Activated T-cell treated with anti-CD3 and anti-CD28 coated beads, Interleukin-2, amount 50 U/mL, for 4 hours (primary cell): ENCODE results near the gene OPA3. TPM values are rescaled to one million over a fixed set of nuclear protein-coding genes. Genes with fewer than 3 reads are reported as not detected.
A peak's percentile ranks its signal among the peaks of the same experiment; 100 is the strongest.
"Not testable (repeated sequence)": the region's sequence is repeated elsewhere in the genome, so short reads cannot be mapped to it uniquely, and the experiment has no call there.

Experiments
- ATAC-seq, 2 donors: fragments of 200-7000 bp; cut with Tn5 transposase; one replicate each; pipeline ENCODE4 v1.10.0; 2021
- DNase-seq: peaks from one replicate; pipeline ENCODE4 v3.0.0-alpha.2; 2020
- H3K27me3 Mint-ChIP-seq: one replicate; pipeline ENCODE4 v1.8.0; 2021; ENCODE audit warnings: low read depth, mixed read lengths
- H3K36me3 Mint-ChIP-seq: one replicate; pipeline ENCODE4 v1.8.0; 2022; ENCODE audit warnings: mixed read lengths; ENCODE audit not compliant: insufficient read depth
- H3K4me1 Mint-ChIP-seq: one replicate; pipeline ENCODE4 v1.8.0; 2021; ENCODE audit warnings: low read depth, mixed read lengths
- H3K4me3 Mint-ChIP-seq: one replicate; pipeline ENCODE4 v1.8.0; 2021; ENCODE audit warnings: mild to moderate bottlenecking, moderate library complexity, mixed read lengths
- H3K9me3 Mint-ChIP-seq: one replicate; pipeline ENCODE4 v1.8.0; 2021; ENCODE audit warnings: mixed read lengths
- total RNA-seq, 3 donors: library from RNA; stranded (reverse); gene quantifications; one replicate each; pipeline ENCODE4 v1.2.1, GENCODE V29; 2021

OPA3 gene
- total RNA-seq, 3 donors from 2014 or later = 14.1 to 15.5 (median 15.1) TPM

DNA sequence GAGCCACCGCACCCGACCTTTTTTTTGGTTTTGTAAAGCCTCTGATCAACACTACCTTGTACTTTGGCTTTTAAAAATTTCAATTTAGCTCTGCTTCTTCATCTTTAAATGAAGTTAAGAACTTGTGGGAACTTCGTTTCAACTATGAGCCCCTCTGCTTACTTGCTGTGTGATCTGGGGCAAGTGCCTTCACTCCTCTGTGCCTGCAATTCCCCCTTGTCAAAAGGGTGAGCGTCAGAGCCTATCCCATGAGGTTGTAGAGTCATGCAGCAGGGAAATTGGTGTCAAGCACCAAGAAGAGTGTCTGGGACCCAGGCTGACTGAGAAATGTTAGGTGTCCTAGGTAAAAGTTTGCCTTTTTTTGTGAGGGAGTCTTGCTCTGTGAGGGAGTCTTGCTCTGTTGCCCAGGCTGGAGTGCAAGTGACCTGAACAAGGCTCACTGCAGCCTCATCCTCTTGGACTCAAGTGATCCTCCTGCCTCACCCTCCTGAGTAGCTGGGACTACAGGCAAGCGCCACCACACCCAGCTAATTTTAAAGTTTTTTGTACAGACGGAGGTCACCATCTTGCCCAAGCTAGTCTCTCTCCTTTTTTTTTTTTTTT, 71.6 kb downstream of the OPA3 start:
- peaks cover 64% of the 10 kb centered on the region for H3K4me1 Mint-ChIP-seq
- H3K27me3 Mint-ChIP-seq = no peaks in the 10 kb centered on the region
- H3K36me3 Mint-ChIP-seq = peaks cover 10% of the 10 kb centered on the region
- no peak overlapping the region for H3K4me3 Mint-ChIP-seq
- DNase-seq (no peak), ATAC-seq (no peak)
- H3K9me3 Mint-ChIP-seq = no peaks in the 10 kb centered on the region

DNA sequence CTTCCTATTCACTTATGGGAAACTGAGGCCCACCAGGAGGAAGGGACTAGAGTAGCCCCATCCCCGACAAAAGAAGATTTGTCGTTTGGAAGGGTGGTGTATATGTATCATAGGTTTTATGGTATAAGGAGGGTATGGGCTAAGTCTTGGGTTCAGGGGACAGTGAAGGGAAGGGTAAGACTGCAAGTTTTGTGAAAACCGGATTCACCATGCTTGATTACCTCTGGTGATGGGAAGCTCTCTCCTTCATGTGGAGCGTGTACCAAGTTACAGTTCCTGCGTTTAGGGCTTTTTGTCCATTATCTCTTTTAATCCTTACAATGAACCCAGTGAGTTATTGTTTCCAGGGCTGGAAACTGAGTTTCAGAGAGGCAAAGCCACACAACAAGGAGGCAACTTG, 73.5 kb downstream of the OPA3 start:
- Mint-ChIP-seq H3K4me1 (peaks cover 61% of the 10 kb centered on the region), H3K4me3 (peak overlapping the region; percentile 45), H3K36me3 (peaks cover 3% of the 10 kb centered on the region), H3K9me3 (no peaks in the 10 kb centered on the region), H3K27me3 (no peaks in the 10 kb centered on the region)
- ATAC-seq (no peak), DNase-seq (no peak)

DNA sequence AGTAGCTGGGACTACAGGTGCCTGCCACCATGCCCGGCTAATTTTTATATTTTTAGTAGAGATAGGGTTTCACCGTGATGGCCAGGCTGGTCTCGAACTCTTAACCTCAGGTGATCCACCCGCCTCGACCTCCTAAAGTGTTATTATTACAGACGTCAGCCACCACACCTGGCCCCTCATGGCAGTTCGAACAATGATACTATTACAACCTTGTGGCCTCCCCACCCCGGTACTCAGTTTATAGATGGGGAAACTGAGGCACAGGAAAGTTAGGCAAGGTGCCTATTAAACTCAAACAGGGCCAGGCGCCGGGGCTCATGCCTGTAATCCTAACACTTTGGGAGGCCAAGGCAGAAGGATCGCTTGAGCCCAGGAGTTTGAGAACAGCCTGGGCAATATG, 74.2 kb downstream of the OPA3 start:
- H3K27me3 Mint-ChIP-seq, H3K9me3 Mint-ChIP-seq, DNase-seq, H3K36me3 Mint-ChIP-seq, ATAC-seq: not testable (repeated sequence)
- H3K4me3 Mint-ChIP-seq = peak overlapping the region; percentile 88
- peaks cover 61% of the 10 kb centered on the region for H3K4me1 Mint-ChIP-seq

DNA sequence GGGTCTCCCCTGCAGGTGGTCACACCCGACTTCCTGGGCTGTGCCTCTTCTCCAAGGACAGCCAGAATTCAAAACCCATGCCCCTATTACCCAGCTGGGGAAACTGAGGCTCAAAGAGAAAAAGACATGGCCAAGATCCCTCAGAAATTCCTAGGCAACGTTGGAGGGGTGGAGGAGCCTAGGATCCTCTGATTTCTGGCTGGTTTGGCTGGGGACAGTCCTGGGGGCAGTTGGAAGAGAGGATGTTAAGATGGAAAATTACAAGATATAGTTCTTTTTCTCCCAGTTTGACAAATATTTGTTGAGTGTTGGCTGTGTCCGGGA, 74.9 kb downstream of the OPA3 start:
- peak overlapping the region; percentile 88 for H3K4me3 Mint-ChIP-seq
- ATAC-seq (no peak), DNase-seq (no peak)
- H3K4me1 Mint-ChIP-seq = peaks cover 58% of the 10 kb centered on the region
- no peaks in the 10 kb centered on the region for H3K27me3 Mint-ChIP-seq
- no peaks in the 10 kb centered on the region for H3K9me3 Mint-ChIP-seq
- H3K36me3 Mint-ChIP-seq = peaks cover 3% of the 10 kb centered on the region

DNA sequence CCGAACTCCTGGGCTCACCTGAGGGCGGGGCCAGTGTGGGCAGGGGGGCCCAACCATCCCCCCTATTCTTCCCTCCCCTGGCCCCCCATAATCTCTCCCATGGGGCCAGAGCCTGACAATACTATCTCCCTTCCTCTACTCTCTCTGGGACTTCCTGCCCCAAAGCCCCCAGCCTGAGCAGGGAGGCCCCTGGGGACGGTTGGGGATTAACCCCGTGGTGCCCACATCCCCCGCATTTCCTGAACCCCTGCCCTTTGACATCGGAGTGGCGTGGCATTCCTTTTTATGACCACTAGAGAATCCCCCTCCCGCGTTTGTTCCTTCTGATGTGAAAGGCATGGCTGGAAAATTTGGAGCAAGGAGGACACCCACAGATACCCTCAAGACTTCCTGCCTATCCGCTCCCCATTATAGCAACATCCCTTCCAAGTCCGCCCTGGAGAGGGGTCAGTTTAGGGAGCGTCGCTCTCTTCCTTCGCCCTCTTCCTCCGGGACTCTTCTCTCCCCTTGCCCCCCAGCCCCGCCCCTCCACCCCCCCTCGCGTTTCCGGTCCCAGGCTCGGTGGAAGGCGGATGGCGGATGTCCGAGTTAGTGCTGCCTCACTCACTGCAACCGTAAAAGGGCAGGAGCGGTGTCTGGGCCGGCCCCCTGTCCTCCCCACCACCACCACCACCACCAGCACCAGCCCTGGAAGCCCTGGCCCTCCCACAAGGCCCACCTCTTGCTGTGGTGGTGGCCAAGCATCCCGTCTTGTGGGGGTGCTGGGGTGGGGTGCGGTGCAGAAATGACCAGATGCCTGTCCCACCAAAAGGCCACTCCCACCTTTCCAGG, 75.5 kb downstream of the OPA3 start:
- Mint-ChIP-seq H3K4me3 (peak overlapping the region; percentile 88), H3K27me3 (no peaks in the 10 kb centered on the region), H3K36me3 (peaks cover 3% of the 10 kb centered on the region), H3K9me3 (no peaks in the 10 kb centered on the region), H3K4me1 (peaks cover 52% of the 10 kb centered on the region)
- DNase-seq = no peak
- ATAC-seq = no peak

DNA sequence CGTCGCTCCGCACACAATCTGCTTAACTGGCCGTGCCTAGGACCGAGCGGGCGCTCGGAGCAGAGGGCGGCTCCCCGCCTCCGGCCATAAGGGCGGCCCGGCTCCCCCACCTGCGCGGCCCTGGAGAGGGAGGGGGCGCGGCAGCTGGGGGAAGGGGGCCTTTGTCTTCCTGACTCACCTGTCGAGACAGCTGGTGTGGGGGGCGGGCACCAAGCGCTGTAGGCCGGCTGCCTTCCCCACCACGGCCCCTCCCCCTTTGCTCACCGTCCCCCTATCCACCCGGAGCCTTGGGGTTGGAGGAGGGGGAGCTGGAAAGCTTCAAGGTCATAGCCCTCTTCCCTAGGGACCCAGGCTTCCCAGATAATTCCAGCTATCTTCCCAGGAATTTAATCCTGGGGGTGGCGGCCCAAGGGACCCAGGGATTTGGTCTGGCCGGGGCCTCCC, 76.2 kb downstream of the OPA3 start:
- H3K27me3 Mint-ChIP-seq = no peaks in the 10 kb centered on the region
- ATAC-seq (no peak), DNase-seq (peak; percentile 52)
- H3K4me3 Mint-ChIP-seq = peak overlapping the region; percentile 88
- no peaks in the 10 kb centered on the region for H3K9me3 Mint-ChIP-seq
- no peaks in the 10 kb centered on the region for H3K36me3 Mint-ChIP-seq
- peaks cover 46% of the 10 kb centered on the region for H3K4me1 Mint-ChIP-seq

DNA sequence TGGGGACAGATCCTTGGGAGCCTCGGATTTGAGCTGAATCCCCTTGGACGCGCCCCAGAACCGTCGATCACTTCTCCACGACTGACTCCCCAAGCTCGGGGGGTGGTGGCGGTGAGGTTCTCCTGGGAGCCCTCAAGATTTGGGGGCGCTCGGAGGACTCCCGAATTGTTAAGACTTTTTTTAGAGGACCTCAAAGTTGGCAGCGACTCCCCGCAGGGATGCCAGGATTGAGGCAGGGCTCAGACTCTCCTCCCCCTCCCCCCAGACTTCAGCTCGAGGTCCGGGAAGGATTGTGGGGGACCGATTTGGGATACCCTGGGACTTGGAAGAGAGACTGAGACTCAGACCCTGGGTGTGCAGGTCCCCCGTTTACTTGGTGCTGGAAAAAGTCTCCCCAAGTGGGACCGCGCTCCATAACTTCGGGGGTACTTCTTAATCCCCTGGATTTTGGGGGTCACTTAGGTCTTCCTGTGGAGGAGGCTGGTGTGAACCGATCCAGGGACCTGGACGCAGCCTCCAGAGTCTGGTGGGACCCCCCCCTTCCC, 76.7 kb downstream of the OPA3 start:
- no peaks in the 10 kb centered on the region for H3K9me3 Mint-ChIP-seq
- H3K27me3 Mint-ChIP-seq = no peaks in the 10 kb centered on the region
- peak overlapping the region; percentile 88 for H3K4me3 Mint-ChIP-seq
- no peak for DNase-seq
- no peak for ATAC-seq
- peaks cover 41% of the 10 kb centered on the region for H3K4me1 Mint-ChIP-seq
- H3K36me3 Mint-ChIP-seq = no peaks in the 10 kb centered on the region

DNA sequence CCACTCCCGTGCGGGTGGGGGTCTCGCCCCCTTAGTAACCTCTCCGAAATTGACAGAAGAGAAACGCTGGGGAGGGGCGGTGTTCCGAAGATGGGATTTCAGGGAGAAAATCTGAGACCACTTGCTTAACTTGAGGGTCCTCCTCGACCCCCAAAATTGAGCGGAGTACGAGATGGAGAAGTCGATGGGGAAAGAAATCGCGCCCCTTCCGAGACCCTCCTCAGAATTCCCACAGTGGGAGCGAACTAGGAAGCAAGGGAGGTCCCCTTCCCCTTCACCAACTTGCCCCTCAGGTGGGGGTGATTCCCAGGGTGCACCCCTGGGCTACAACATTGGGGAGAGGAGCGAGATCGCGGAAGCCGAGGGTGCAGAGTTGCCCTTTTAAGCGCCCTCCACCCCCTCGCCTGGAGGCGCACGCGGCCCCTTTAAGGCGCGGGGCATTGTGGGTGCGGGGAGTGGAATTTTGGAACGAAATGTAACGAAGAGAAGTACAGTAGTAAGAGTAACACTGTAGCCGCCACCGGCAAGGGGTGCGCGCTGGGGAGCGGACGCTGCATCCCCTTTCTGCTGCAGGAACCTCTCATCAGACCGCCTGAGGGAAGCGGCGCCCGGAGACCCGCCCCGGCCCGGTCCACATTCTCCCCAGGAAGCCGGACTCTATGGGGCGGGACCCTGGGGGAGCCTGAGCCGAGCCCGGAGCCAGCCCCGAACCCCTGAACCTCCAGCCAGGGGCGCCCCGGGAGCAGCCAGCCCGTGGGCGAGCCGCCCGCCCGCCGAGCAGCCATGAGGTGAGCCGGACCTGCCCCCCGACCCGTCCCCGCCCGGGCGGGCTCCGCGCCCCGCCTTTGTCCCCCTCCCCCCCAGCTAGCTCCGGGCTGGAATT, 77.4 kb downstream of the OPA3 start, which contains the start of gene VASP:
Gene VASP, plus strand, starts transcription at position 491 of the 883 bp plus-strand sequence. Its CDS starts 293 bp downstream, at position 784.
- DNase-seq = peak; percentile 86
- no peaks in the 10 kb centered on the region for H3K27me3 Mint-ChIP-seq
- H3K36me3 Mint-ChIP-seq = no peaks in the 10 kb centered on the region
- H3K4me1 Mint-ChIP-seq = peaks cover 38% of the 10 kb centered on the region
- peak within 1 kb of the TSS; percentile 89 for H3K4me3 Mint-ChIP-seq
- no peaks in the 10 kb centered on the region for H3K9me3 Mint-ChIP-seq
- ATAC-seq = peak; percentile 69 to 70

DNA sequence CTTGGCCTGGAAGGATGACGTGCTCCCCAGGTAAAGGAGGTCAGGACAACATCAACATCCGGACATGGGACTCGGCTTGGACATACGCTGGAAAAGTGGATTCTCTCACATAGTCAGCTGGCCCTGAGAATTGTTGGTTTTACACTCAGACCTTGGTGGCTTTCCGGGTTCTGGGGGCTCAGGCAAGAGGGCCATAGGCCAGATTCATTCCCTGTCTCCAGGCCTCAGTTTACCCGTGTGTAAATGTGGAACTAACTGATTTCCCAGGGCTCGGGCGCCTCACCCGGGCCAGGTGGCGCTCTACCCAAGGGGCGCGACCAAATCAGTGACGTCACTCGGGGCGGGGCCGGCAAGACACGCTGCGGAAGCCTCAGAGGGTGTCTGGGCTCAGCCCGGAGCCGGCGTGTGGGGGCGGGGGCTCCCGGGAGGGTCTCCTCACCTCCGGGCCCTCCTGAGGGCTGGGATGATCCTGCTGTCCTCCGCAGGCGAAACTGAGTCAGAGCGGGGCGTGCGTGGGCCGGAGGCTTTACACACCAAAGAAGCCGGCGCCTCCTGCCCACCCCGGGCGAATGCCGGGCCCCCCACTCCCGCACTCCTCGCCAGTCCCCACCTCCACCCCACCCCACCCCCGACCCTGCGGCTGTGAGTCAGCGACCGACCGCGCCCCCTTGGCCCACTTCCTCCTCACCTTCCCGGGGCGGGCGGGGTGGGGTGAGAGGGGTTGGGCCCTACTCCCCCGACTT, 78.2 kb downstream of the OPA3 start:
- Mint-ChIP-seq H3K9me3 (no peaks in the 10 kb centered on the region), H3K4me1 (peaks cover 34% of the 10 kb centered on the region), H3K4me3 (peak overlapping the region; percentile 89), H3K36me3 (no peaks in the 10 kb centered on the region), H3K27me3 (no peaks in the 10 kb centered on the region)
- ATAC-seq = peak; percentile 79 to 80
- peak; percentile 100 for DNase-seq

DNA sequence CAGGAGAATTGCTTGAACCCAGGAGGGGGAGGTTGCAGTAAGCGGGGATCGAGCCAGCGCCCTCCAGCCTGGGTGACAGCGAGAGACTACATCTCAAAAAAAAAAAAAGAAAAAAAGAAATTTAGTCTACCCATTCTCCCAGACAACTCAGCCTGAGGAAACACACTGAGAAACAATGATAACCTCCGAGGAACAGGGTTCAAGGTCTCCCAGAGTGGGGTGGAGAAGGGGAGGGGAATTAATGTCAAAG, 78.7 kb downstream of the OPA3 start:
- Mint-ChIP-seq H3K27me3 (no peaks in the 10 kb centered on the region), H3K4me1 (peaks cover 29% of the 10 kb centered on the region), H3K36me3 (peaks cover 4% of the 10 kb centered on the region), H3K4me3 (peak overlapping the region; percentile 75), H3K9me3 (no peaks in the 10 kb centered on the region)
- DNase-seq (no peak), ATAC-seq (no peak)

DNA sequence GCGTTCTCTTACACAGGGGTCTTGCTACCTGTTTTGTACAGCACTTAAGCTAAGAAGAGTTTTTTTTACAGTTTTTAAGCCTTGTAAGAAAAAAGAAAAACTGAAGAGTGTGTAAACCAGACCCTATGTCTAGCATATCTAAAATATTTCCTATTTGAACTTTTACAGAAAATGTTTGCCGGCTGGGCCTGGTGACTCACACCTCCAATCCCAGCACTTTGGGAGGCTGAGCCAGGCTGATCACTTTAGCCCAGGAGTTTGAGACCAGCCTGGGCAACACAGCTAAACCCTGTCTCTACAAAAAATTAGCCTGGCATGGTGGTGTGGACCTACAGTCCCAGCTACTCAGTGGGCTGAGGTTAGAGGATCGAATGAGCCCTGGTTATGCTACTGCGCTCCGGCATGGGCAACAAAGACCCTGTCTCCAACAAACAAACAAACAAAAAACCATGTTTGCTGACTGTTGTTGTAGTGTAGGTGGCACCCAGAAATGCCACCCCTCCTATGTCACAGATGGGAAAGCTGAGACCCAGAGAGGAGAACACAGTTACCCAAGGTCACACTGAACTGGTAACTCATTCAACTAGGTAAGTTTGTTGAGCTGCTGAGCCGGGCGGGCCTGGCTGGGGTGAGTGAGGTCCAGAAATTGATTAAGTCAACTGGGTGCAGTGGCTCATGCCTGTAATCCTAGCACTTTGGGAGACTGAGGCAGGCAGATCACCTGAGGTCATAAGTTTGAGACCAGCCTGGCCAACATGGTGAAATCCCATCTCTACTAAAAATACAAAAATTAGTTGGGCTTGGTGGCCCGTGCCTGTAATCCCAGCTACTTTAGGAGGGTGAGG, 79.2 kb downstream of the OPA3 start:
- Mint-ChIP-seq H3K36me3 (peaks cover 4% of the 10 kb centered on the region), H3K27me3 (no peaks in the 10 kb centered on the region), H3K9me3 (no peaks in the 10 kb centered on the region), H3K4me3 (peak overlapping the region; percentile 75), H3K4me1 (peaks cover 28% of the 10 kb centered on the region)
- ATAC-seq (no peak), DNase-seq (no peak)

DNA sequence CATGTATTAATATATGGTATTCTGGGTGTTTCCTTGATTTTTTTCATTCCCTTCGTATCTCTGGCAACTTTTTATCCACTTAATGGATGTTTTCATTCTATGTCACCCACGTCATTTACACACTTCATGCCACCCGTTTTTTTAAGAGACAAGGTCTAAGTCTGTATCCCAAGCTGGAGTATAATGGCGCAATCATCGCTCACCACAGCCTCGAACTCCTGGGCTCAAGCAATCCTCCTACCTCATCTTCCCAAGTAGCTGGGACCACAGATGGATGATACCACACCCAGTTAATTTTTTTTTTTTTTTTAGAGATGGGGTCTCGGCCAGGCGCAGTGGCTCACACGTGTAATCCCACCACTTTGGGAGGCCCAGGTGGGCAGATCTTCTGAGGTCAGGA, 80.7 kb downstream of the OPA3 start:
- H3K9me3 Mint-ChIP-seq = no peaks in the 10 kb centered on the region
- H3K4me1 Mint-ChIP-seq = peaks cover 25% of the 10 kb centered on the region
- no peak overlapping the region for H3K4me3 Mint-ChIP-seq
- ATAC-seq = no peak
- peaks cover 2% of the 10 kb centered on the region for H3K27me3 Mint-ChIP-seq
- no peak for DNase-seq
- H3K36me3 Mint-ChIP-seq = peaks cover 4% of the 10 kb centered on the region

DNA sequence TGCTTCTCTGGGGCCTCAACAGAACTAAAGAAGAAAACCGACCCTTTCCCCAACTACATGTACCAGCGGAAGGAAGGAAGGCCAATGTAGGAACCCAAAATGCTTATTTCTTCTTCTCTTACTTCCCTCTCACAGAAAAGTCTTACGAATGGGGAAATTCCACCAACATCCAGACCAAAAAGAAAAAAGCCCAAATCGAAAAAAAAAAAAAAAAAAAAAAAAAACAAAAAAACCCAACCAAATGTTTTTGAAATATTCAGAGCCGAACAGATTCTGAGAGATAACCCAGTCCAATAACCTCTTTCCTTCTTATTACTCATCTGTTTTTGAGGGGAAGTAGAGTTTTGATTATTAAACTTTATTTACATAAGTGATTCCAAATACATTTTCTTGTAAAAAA, 82.5 kb downstream of the OPA3 start:
- Mint-ChIP-seq H3K36me3 (peaks cover 4% of the 10 kb centered on the region), H3K4me1 (peaks cover 35% of the 10 kb centered on the region), H3K4me3 (no peak overlapping the region), H3K27me3 (peaks cover 2% of the 10 kb centered on the region), H3K9me3 (no peaks in the 10 kb centered on the region)
- DNase-seq = no peak
- no peak for ATAC-seq
